Uterus (tissue), 2 donors: ENCODE data around the gene TBC1D10A.

Source experiments
- CTCF ChIP-seq, 4 experiments: fragments of 200-600 bp in 2 of 4; fragments of 450-650 bp in 2 of 4; sonication (generic) in 2 of 4; IDR thresholded peaks; one replicate each; pipeline ENCODE4 v1.5.1; 2016 to 2019; ENCODE audit warnings: antibody characterized with exemption in 4 of 4, mild to moderate bottlenecking in 2 of 4, moderate library complexity in 1 of 4
- POLR2A ChIP-seq, 2 donors: fragments of 450-650 bp; IDR thresholded peaks; one replicate each; pipeline ENCODE4 v1.6.1; 2016; ENCODE audit warnings: antibody characterized with exemption in 2 of 2, mild to moderate bottlenecking in 1 of 2, moderate library complexity in 1 of 2

GRCh38 chr22:30348404-30348803, 21.7 kb upstream of the TBC1D10A start:
- no peak for TF ChIP-seq CTCF (IDR thresholded peaks at IDR 0.05)
- no peak for TF ChIP-seq POLR2A (IDR thresholded peaks at IDR 0.05)
